ENCODE measurements around the gene CNNM2.

DNA sequence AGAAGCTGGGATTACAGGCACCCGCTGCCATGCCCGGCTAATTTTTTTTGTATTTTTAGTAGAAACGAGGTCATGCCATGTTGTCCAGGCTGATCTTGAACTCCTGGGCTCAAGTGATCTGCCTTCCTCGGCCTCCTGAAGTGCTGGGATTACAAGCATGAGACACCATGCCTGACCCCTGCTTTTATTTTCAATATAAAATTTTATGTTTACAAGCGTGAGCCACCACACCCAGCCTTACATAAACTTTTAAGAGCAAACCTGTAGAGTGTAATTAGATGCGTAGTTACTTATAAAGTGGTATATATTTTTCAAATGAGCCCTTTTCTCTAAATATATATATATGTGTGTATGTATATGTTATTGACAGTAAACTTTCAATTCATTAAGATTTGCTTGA lies 8.7 kb downstream of the CNNM2 start:
- no peak for TF ChIP-seq POLR2A (IDR thresholded peaks at IDR 0.05)
- TF ChIP-seq, protein P1, sequence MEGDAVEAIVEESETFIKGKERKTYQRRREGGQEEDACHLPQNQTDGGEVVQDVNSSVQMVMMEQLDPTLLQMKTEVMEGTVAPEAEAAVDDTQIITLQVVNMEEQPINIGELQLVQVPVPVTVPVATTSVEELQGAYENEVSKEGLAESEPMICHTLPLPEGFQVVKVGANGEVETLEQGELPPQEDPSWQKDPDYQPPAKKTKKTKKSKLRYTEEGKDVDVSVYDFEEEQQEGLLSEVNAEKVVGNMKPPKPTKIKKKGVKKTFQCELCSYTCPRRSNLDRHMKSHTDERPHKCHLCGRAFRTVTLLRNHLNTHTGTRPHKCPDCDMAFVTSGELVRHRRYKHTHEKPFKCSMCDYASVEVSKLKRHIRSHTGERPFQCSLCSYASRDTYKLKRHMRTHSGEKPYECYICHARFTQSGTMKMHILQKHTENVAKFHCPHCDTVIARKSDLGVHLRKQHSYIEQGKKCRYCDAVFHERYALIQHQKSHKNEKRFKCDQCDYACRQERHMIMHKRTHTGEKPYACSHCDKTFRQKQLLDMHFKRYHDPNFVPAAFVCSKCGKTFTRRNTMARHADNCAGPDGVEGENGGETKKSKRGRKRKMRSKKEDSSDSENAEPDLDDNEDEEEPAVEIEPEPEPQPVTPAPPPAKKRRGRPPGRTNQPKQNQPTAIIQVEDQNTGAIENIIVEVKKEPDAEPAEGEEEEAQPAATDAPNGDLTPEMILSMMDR (IDR thresholded peaks at IDR 0.05), result no peak

All from heart left ventricle (tissue), 13 donors.